Measurements from ENCODE around the gene YTHDF1.

DNA sequence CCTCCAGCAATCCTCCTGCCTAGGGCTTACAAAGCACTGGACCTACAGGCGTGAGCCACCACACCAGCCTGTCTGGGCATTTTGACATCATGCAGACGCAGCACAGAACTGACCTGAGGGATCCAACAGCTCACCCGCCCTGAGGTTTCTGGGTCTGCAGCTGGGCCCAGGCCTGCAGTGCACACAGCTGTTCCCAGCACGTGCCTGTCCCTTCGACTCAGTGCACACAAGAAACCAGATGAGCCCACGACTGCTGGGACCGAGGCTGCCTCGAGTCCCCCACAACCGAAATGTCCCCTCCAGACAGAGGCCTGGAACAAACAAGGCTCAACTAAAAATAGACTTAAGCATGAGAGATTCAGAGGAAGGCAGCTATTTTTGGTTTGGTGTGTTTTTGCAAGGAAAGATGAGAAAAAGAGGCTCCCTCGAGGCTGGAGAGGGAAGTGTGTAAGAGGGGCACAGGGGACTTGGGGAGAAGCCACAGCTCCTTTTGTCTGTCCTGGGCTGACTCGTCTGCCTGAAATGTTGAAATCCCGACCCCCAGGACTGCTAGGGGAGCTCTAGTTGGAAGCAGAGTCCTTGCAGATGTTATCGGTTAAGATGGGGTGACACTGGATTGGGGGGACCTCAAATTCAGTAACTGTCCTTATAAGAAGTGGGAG is 66.3 kb downstream of the YTHDF1 start:
- TF ChIP-seq, protein P1, sequence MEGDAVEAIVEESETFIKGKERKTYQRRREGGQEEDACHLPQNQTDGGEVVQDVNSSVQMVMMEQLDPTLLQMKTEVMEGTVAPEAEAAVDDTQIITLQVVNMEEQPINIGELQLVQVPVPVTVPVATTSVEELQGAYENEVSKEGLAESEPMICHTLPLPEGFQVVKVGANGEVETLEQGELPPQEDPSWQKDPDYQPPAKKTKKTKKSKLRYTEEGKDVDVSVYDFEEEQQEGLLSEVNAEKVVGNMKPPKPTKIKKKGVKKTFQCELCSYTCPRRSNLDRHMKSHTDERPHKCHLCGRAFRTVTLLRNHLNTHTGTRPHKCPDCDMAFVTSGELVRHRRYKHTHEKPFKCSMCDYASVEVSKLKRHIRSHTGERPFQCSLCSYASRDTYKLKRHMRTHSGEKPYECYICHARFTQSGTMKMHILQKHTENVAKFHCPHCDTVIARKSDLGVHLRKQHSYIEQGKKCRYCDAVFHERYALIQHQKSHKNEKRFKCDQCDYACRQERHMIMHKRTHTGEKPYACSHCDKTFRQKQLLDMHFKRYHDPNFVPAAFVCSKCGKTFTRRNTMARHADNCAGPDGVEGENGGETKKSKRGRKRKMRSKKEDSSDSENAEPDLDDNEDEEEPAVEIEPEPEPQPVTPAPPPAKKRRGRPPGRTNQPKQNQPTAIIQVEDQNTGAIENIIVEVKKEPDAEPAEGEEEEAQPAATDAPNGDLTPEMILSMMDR (IDR thresholded peaks at IDR 0.05; ENCODE audit: low read length): no peak
- TF ChIP-seq EZH2 (IDR thresholded peaks at IDR 0.05; ENCODE audit: borderline replicate concordance, low read length): no peak
